ENCODE measurements around the gene CSN3. TPM values are rescaled to one million over a fixed set of nuclear protein-coding genes. Genes with fewer than 3 reads are reported as not detected.
"Not testable (repeated sequence)": the region's sequence is repeated elsewhere in the genome, so short reads cannot be mapped to it uniquely, and the experiment has no call there.

The CSN3 gene, protein sequence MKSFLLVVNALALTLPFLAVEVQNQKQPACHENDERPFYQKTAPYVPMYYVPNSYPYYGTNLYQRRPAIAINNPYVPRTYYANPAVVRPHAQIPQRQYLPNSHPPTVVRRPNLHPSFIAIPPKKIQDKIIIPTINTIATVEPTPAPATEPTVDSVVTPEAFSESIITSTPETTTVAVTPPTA
- not detected for polyA plus RNA-seq (ENCODE audit: insufficient read depth in 1 of 5, insufficient read length in 5 of 5, low replicate concordance in 1 of 5)
- long read RNA-seq, donor 1: 0 reads
- long read RNA-seq, donor 2: 0 reads
- long read RNA-seq, donor 3: 0 reads
- long read RNA-seq, donor 4: 0 reads
- long read RNA-seq, donor 5: 0 reads
- long read RNA-seq, donor 6: 0 reads
- long read RNA-seq, donor 7: 0 reads
- long read RNA-seq, donor 8: 0 reads

DNA sequence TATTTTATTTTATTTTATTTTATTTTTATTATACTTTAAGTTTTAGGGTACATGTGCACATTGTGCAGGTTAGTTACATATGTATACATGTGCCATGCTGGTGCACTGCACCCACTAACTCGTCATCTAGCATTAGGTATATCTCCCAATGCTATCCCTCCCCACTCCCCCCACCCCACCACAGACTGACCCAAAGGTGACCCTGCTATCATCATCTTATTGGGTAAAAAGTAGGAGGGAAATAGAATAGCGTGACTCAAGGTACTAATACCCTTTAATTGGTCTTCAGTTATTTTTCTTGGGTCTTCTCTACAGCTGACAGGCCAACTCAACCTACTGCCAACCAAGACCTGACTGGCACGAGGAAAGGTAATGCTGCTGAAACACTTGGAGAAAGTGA lies at the start of gene CSN3:
Gene CSN3, plus strand, starts transcription at position 301 of the 400 bp plus-strand sequence. CDS start 2,223 bp downstream, outside the sequence.
- DNase-seq: not testable (repeated sequence)

DNA sequence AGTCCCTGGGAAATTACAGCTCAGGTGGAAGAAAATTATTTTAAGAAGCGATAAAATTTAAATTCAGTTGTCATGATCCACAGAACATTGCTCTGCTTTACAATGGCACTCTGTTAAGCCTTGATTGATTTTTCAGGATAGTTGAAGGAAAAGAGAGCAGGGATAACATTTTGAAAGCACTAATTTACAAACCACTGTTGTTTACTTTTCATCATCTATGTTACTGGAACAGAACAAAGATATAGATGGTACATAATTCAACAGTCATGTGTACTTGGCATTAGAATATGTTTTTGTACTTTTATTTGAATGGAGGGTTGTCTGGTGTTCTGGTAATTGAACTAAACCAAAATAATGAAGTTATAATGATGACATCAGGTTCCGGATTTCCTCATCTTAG lies 49.5 kb upstream of the CSN3 start:
- no peak for DNase-seq

DNA sequence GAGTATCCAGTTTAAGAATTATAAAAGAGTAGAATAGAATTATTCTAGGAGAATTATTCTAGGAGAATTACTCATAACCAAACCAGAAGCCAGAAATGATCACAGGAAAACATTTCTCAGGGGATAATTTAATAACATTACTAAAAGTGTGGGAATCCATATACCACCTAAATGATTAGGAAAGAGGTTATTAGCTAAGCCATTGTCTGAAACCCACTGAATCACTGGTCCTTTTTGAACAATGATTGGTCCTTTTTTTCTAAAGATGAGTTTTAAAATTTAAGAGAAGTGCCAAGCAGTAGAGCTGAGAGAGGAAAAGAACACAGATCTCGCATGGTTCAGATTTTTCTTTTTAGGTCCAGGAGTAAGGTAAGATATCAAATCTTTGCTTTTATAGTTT lies 47.0 kb upstream of the CSN3 start, which contains the start of gene ODAM:
Gene ODAM, plus strand, starts transcription at position 301 of the 400 bp plus-strand sequence. CDS start 819 bp downstream, outside the sequence.
- no peak for DNase-seq

DNA sequence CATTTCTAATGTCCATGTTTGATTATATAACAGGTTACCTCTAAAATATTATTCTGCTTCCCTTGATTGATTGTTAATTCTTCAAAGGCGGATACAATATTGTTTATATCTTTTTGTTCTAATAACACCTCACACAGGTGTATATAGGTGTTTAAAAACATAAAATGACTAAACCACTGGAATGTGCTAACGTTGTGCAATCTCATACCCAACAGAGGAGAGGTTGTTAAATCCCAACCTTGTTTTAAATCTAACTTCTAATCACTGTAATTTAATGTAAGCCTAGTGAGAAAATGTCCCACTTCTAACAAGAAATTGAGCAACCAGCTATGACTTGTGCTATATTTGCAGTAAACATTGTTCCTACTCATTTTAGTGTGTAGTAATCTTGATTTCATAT lies 45.5 kb upstream of the CSN3 start:
- DNase-seq: no peak

DNA sequence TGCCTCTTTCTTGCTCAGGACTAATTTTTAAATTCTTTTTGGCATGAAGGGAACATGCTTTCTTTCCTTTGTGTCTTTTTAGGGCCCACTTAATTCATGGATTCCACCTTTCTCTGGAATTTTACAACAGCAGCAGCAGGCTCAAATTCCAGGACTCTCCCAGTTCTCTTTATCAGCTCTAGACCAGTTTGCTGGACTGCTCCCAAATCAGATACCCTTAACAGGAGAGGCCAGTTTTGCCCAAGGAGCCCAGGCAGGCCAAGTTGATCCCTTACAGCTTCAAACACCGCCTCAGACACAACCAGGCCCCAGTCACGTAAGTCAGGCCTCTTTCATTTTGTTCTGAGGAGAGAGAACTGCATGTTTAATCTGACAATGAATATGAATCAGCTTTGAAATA lies 44.6 kb upstream of the CSN3 start:
- no peak for DNase-seq

DNA sequence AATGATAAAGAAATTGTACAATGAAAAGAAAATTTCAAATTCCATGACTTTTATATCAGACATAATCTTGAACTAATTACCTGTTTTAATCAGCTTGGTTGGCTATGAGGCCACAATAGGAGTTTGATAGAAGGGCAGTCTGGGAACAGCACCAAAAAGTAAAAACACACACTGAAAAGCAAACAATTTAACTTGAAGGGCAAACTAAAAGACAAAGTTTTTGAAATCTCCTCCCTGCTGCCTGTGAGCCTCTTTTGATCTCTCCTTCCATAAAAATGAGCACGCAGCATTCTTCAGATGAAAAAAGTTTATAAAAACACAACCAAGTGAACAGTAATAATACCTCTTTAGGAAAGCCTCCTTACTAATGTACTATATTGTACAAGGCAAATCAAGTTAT lies 38.8 kb upstream of the CSN3 start:
- DNase-seq: no peak

DNA sequence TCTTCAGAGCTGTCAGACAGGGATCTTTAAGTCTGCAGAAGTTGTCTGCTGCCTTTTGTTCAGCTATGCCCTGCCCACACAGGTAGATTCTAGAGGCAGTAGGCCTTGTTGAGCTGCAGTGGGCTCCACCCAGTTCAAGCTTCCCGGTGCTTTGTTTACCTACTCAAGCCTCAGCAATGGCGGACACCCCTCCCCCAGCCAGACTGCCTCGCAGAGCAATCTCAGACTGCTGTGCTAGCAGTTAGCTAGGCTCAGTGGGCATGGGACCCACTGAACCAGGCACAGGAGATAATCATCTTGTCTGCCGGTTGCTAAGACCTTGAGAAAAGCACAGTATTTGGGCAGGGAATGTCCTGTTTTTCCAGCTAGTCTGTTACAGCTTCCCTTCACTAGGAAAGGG lies 29.6 kb upstream of the CSN3 start:
- not testable (repeated sequence) for DNase-seq

DNA sequence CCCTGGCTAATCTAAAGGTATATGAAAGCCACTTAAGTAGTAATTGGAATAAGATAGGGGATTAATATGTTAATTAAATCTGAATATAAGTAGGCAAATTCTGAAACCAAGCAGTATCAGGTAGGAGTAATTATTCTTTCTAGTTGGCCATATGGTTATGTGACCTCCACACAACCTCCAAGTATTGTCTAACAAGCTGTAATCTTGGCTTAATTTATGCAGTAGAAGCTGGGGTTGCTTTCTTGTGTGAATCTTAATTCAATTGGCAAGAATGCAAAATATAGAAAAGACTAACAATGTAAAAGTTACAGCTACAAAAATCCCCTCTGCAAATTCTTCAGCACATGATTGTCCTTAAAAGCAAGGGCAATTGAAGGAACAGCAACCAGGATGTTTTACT lies 26.3 kb upstream of the CSN3 start:
- DNase-seq: not testable (repeated sequence)

DNA sequence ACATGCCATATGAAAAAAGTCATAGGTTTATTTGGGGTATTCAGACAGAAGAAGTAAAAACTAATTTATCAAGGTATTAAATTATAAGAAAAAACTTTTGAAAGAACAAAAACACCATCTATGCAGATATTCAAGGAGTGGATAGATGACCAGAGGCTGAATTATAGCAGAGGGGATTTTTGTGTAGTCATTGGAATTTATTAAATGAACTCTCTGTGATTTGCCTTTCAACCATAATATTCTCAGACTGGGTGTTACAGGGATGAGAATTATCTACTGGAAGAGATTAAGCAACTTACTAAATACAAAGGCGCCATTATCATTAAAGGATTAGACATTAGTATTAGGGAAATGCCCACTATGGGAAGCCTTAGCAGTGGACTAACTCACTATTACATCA lies 25.8 kb upstream of the CSN3 start:
- DNase-seq: not testable (repeated sequence)

DNA sequence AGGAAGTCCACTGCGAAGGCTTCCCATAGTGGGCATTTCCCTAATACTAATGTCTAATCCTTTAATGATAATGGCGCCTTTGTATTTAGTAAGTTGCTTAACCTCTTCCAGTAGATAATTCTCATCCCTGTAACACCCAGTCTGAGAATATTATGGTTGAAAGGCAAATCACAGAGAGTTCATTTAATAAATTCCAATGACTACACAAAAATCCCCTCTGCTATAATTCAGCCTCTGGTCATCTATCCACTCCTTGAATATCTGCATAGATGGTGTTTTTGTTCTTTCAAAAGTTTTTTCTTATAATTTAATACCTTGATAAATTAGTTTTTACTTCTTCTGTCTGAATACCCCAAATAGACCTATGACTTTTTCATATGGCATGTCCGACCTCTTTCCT lies 21.0 kb upstream of the CSN3 start:
- DNase-seq: not testable (repeated sequence)

DNA sequence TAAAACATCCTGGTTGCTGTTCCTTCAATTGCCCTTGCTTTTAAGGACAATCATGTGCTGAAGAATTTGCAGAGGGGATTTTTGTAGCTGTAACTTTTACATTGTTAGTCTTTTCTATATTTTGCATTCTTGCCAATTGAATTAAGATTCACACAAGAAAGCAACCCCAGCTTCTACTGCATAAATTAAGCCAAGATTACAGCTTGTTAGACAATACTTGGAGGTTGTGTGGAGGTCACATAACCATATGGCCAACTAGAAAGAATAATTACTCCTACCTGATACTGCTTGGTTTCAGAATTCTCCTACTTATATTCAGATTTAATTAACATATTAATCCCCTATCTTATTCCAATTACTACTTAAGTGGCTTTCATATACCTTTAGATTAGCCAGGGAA lies 20.6 kb upstream of the CSN3 start:
- not testable (repeated sequence) for DNase-seq

DNA sequence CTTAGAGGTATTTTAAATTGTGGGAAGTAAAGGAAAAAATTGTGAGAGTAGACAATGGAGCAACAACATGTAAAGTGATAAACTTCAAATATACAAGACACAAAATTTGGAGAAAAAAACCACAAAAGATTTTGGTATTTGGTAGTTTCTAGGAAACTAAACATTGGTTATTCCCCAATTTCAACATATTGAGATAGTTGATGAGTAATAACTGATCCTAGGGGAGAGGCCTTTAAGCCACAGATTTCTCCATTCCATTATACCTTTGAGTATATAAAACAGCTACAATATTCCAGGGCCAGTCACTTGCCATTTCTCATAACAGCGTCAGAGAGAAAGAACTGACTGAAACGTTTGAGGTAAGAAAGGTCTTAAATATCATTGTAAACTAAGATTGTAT lies 16.6 kb upstream of the CSN3 start, which contains the start of gene FDCSP:
Gene FDCSP, plus strand, starts transcription at position 301 of the 400 bp plus-strand sequence. CDS start 5,071 bp downstream, outside the sequence.
- DNase-seq: no peak

DNA sequence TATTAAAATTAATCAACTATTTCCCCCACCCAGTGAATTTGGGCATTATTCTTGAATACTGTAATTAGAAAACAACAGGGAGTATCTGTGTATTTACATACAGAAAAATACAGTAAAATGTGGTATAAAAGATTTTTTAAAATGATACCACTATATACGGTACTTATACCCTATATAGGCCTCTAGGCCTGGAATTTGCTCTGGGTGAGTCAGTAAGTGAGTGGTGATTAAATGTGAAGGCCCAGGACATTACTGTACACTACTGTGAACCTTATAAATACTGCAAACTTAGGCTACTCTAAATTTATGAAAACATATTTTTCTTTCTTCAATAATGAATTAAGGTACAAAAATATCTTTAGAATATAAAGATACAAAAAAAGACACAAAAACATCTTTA lies 6.3 kb upstream of the CSN3 start:
- DNase-seq: no peak

DNA sequence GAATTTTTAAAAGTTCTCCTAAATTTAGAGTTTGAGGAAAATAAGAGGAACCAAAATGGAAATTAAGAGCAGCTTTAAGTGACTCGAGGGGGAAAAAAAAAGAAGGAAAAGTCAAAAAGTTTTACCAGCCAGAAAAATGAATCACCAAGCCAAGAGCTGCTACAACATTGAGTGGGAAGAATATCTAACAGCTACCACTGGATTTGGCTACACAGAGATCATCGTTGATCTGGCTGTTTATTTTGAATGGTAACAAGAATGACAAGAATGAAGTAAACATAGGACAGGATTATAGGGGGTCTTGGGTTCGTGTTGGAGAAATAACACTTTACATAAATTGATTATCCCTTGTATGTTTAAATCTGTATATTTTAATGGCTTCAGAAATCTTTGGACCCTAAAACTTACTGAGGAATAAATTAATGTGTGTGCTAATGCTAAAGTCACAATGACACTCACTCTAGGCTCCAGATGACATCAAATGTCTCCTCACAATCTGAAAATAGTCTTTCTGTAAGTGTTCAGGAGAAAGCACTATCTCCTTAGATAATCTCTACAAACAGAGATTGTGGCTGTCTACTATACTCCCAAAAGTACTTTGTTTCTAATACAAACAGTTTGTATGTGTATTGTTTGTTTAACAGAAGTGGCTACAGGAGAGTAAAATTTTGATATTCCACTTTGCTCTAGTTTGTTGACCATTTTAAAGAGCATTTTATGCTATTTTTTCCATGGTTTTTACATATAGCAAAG lies 3.1 kb upstream of the CSN3 start:
- DNase-seq: peak; percentile 2 to 12

DNA sequence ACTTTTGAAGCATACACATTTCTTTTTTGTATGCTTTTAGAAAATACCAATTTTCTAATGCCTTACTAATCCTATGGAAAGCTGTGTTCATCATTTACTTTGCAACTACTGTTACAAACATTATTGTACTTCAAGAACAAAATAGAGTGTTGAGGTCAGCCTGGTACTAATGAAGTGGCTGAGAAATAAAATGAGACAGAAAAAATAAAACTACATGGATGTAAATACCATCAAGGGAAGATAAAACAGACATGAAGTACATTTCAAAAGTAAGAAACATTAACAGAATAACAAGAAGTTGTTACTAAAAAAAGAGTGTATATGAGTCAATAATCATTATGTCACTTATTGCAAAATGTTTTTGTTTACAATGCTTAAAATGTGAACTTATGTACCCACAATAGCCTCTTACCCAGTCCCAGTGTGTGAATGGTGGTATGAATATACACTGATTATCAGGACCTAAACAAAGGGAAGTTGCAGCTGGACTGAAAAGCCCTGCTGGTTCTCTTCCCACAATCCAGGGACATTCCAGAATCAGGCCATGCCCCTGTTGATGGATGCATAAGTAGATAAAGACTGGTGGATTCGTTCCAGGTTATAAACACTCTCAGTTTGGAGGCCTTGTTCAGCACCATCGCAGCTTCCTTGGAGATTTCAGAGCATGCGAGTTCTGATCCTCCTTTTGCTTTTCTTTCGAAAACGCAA lies 2.4 kb upstream of the CSN3 start:
- peak; percentile 84 to 90 for DNase-seq

DNA sequence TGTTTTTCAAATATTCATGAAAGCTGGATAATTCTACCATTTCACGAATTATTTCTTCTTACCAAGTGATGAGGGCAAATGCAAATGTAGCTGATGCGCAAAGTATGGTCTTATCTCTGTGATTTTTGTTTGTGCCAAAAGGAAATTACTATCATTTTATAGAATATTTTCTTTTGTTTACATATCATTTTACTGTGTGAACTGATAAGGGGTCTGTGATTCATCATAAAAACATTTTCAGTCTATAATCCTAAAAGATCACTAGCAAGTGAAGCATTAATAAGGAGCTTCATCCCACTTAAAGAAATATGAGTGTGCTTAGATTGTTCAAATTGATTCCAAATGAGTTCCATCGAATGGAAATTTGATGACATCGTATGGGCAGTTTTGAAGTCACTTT lies 694 bp downstream of the CSN3 start:
- DNase-seq: no peak

DNA sequence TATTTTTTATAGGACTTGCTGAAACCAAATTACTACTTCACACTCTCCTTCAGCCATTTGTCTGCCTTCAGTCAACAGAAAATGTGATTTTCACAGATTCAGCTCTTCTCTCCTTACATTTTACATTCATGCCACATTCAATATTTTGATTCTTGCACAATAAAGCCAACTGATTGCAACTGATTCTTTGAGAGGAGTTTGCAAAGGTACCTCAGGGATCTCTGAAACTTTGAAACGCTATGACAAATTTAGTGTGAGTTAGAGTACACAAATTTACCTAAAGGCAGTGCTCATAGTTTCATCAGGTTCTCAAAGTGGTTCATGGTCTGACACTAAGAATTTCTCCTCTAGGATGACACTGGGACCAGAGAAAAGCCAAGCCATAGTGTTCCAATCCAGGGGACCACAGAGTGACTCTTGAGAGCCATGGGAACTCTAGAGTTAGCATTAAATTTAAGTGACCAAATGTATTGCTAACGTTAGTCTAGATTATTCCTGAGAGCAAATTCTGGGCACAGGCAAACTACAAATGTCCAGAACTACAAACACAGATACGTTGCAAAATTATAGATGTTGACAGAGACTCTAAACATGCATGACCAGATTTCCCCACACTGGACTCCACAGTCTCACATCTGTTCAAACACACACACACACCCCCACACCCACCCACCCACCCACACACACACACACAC lies 9.0 kb downstream of the CSN3 start:
- DNase-seq: no peak

DNA sequence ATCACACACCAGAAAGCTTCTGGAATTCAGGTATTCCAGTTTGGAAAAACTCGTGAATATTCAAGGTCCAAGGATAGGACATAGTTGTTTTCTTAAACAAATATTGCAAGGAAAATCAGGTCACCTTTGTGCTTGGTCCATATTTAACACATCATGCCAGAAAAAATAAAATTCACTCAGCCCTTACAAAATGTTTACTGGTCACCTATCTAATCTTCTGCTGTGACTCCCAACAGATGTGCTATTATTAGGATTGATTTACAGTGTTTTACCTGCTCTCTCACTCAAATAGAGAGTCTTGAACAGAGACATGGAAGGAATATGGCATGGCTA lies 9.5 kb downstream of the CSN3 start:
- DNase-seq: no peak

DNA sequence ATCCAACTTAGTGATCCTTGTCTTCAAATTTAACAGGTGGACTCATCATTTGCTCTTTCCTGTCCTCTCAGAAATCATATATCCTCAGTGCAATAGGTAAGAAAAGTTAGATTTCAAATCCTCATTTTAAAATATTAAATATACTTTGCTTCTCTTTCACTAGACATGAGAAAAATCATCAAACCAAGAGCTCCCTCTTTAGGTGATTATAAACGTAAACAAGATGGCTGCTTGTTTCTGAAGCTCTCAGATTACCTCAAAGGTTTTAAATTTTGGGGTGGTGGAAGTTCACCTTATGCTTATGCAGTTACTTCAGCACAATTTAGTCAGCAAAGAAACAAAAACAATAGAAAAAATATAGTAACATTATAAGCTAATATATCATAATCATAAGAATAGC lies 27.3 kb downstream of the CSN3 start:
- peak in 1 of 2 donors; percentile 5 for DNase-seq

DNA sequence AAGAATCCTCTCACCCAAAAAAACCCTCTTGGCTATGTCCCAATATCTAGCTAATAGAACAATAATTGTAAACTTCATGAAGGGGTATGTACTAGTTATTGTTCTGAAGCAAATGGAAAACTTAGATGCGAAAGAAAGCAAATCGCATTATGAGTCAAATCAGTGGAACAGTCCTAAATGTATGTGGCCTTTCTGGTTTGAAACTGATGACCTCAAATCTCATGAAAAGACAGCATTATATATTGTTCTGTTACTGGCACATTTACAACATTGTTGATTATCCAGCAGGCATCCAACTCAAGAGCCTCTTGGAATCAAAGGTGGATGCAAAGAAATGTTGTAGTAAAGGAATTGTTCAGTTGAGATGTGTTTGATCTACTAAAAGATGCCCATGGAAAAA lies 34.7 kb downstream of the CSN3 start:
- DNase-seq: no peak

DNA sequence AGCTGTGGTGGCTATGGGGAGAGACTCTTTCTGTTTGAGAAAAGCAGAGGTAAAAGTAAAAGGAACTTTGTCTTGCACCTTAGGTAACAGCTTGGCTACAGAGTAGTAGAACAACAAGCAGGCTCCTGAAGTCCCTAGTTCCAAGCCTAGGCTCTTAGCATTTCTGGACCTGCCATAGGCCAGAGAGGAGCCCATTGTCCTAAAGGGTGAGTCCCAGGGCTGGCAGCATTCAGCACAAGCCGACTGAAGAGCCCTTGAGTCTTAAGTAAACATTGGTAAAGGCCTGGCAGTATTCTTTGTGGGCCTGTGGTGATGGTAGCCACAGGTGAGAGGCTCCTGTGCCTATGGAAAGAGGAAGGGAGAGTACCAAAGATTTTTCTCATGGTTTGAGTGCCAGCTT lies 38.2 kb downstream of the CSN3 start:
- no peak for DNase-seq

DNA sequence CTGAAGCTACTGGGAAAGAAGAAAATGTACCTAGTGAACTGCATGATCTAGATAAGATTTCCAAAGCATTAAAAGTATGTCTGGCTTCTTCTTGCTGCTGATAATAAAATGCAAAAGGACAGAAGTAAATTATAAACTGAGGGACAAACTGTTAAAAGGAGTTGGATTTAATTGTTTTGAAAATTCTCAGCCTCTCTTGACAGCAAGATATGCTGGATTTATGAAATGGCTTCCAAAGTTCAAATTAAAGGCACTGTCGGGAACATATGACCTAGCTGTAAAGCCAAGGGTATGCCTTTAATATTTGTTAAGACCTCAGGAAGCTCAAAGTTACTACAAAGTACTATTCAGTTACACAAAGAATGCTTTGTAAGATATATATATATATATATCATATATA lies 46.3 kb downstream of the CSN3 start:
- no peak for DNase-seq
